ENCODE results near the gene ITGBL1. TPM values are rescaled to one million over a fixed set of nuclear protein-coding genes. Genes with fewer than 3 reads are reported as not detected.
"Not testable (repeated sequence)": the region's sequence is repeated elsewhere in the genome, so short reads cannot be mapped to it uniquely, and the experiment has no call there.

ITGBL1 gene
- total RNA-seq, 2 experiments from 2014 or later = not detected

DNA sequence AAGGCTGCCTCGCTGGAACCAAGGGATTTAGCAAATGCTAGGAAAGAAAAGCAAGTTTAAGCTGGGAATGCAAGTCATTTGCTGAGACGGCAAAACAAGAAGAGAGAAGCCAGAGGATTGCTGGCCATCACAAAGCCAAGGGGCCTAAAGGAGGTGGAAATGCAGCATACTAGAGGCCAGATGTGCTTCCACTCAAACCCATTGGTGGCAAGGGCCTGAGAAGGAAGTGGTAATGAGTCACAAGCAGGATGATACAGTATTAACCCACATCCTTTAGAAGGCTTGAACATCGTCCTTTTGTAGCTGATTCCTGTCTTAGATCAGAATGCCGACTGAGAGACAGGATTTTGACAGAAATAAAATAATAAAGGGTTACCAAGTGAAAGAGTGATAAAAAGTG, 68.2 kb downstream of the ITGBL1 start:
- H3K4me1 Mint-ChIP-seq (ENCODE audit: low read depth) = peaks cover 28% of the 10 kb centered on the region
- H3K36me3 Mint-ChIP-seq = no peaks in the 10 kb centered on the region
- intact Hi-C loops (cut with micrococcal nuclease) = loop anchor here (2.0 kb wide), 1 partner anchor 68 kb away; the partner anchor contains the start of gene ITGBL1
- H3K4me3 Mint-ChIP-seq = no peak overlapping the region
- CTCF ChIA-PET = no interaction called here
- H3K27me3 Mint-ChIP-seq = no peaks in the 10 kb centered on the region
- DNase-seq = peak; percentile 34
- H3K9me3 Mint-ChIP-seq = no peaks in the 10 kb centered on the region
- no peak overlapping the region for H3K27ac Mint-ChIP-seq
- POLR2A ChIA-PET = no interaction called here

DNA sequence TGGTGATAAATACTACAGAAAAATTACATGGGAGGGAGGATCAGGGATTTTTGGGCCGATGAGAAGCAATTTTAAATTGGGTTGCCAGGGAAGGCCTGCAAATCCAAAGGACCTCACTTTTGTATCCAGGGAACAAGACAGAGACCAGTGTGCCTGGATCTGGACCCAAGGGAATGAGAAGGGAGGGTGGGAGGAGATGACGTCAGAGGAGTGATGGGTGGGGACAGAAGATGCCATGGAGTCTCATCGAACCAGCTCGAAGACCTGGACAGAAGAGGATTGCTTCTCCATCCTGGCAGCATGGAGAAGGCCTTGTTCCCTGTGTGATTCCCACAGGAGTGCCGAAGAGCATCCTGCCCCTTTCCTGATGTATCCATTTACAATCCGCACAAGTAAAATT, 68.9 kb downstream of the ITGBL1 start:
- no peak overlapping the region for H3K4me3 Mint-ChIP-seq
- no peaks in the 10 kb centered on the region for H3K27me3 Mint-ChIP-seq
- ChIA-PET POLR2A (no interaction called here), CTCF (no interaction called here)
- H3K9me3 Mint-ChIP-seq = no peaks in the 10 kb centered on the region
- peaks cover 24% of the 10 kb centered on the region for H3K4me1 Mint-ChIP-seq (ENCODE audit: low read depth)
- DNase-seq = no peak
- intact Hi-C loops (cut with micrococcal nuclease) = loop anchor here (2.0 kb wide), 1 partner anchor 69 kb away; the partner anchor contains the start of gene ITGBL1
- no peaks in the 10 kb centered on the region for H3K36me3 Mint-ChIP-seq
- no peak overlapping the region for H3K27ac Mint-ChIP-seq

DNA sequence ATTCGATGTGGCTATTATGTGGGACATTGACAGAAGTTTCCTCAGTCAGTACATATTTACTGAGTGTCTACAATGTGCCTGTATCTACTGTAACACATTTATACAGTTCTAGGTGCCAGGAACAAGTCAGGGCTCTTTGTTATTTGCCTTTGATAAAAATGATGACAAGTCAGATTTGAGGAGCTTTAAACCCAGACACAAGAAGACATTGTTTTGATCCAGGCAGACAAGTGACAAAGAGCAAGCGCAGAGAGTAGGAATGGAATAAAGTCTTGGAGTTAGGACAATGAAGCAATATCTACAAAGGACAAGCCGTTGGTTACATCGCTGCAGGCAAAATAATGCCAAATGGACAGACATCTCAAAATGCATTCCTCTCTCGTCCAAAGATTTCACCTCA, 70.1 kb downstream of the ITGBL1 start:
- peaks cover 2% of the 10 kb centered on the region for H3K27me3 Mint-ChIP-seq
- H3K4me3 Mint-ChIP-seq = no peak overlapping the region
- POLR2A ChIA-PET = no interaction called here
- H3K27ac Mint-ChIP-seq = no peak overlapping the region
- DNase-seq = no peak
- CTCF ChIA-PET = no interaction called here
- H3K36me3 Mint-ChIP-seq = no peaks in the 10 kb centered on the region
- intact Hi-C loops (cut with micrococcal nuclease) = no loop called here
- peaks cover 24% of the 10 kb centered on the region for H3K4me1 Mint-ChIP-seq (ENCODE audit: low read depth)
- H3K9me3 Mint-ChIP-seq = no peaks in the 10 kb centered on the region

DNA sequence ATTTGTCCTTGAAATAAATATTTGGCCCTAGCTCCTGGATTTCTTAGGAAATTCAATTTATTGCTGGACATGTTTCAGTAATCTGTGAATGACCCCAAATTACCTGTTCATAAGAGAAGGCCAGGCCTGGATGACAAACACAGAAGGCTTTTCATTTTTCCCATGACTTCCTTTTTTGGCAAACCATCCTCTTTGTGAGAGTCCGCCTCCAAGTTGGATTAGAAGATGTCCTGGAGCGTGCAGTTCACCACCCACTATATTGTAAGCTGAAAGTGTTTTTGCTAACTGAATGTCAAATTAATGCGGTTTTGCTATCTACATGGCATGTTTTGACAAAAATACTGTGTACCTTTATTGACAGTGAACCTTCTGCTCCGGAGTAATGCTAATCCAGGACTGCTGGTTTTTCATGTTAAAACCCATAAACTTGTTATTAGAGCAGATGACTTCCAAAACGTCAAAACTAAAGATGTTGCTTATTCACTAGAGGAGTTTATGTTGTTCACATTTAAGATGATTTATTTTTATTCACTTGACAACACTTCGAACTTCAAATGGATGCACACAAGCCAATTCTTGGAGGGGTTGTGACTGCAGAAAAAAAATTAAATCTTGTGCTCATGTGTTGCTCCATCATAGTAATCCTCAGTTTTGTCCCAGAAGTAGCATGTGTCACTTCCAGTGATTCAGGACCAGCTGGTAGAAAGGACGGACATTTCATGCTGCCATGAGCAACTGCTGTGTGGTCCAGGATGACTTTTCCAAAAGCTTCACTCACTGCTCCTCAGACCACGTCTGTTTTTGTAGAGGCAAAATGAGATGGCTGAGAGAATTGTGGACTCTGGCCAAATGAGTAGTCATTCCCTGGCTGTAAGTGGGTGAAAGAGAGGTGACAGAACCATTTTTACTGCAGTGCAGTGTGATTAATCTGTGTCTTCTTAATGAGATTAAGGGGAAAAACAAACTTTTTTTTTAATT, 71.0 kb downstream of the ITGBL1 start:
- POLR2A ChIA-PET = no interaction called here
- Mint-ChIP-seq H3K36me3 (no peaks in the 10 kb centered on the region), H3K4me1 (ENCODE audit: low read depth) (peaks cover 24% of the 10 kb centered on the region), H3K27ac (no peak overlapping the region), H3K4me3 (no peak overlapping the region), H3K27me3 (peaks cover 2% of the 10 kb centered on the region), H3K9me3 (no peaks in the 10 kb centered on the region)
- intact Hi-C loops (cut with micrococcal nuclease) = no loop called here
- CTCF ChIA-PET = interaction anchor here (0.8 kb wide), 1 partner anchor 993 kb away, joined by 4 read pairs; no protein-coding TSS in a partner anchor
- no peak for DNase-seq

DNA sequence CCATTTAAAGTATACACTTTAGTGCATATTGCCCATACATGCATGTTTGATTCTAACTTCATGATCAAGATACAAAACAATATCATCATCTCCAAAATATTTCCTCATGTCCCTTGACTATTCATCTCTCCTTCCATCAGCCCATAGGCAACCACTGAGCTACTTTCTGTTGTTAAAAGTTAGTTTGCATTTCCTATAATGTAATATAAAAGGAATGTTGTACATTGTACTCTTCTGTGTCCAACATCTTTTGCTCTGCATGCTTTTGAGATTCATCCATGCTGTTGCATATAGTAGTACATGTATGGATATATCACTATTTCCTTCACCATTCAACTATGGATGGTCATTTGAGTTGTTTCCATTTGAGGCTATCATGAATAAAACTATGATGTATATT, 74.7 kb downstream of the ITGBL1 start:
- no peak for DNase-seq
- Mint-ChIP-seq H3K9me3 (no peaks in the 10 kb centered on the region), H3K36me3 (no peaks in the 10 kb centered on the region), H3K27me3 (peaks cover 6% of the 10 kb centered on the region), H3K4me1 (ENCODE audit: low read depth) (peaks cover 4% of the 10 kb centered on the region), H3K4me3 (no peak overlapping the region), H3K27ac (no peak overlapping the region)
- POLR2A ChIA-PET = no interaction called here
- intact Hi-C loops (cut with micrococcal nuclease) = no loop called here
- CTCF ChIA-PET = no interaction called here

DNA sequence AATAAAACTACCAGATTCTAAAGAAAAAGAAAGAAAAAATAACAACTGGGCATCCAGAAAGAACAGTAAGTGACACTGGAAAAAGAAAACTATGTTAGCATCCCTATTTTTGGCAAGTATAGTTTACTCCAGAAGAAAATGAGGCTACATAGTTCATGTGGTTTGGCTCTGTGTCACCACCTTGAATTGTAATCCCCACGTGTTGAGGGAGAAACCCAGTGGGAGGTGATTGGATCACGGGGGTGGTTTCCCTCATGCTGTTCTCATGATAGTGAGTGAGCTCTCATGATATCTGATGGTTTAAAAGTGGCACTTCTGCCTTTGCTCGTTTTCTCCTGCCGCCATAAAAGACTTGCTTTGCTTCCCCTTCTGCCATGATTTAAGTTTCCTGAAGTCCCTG, 76.9 kb downstream of the ITGBL1 start:
- ChIA-PET CTCF (no interaction called here), POLR2A (no interaction called here)
- no peak overlapping the region for H3K27ac Mint-ChIP-seq
- peak; percentile 48 for DNase-seq
- H3K4me3 Mint-ChIP-seq = no peak overlapping the region
- no peaks in the 10 kb centered on the region for H3K36me3 Mint-ChIP-seq
- intact Hi-C loops (cut with micrococcal nuclease) = no loop called here
- H3K4me1 Mint-ChIP-seq (ENCODE audit: low read depth) = peaks cover 4% of the 10 kb centered on the region
- peaks cover 7% of the 10 kb centered on the region for H3K27me3 Mint-ChIP-seq
- no peaks in the 10 kb centered on the region for H3K9me3 Mint-ChIP-seq

DNA sequence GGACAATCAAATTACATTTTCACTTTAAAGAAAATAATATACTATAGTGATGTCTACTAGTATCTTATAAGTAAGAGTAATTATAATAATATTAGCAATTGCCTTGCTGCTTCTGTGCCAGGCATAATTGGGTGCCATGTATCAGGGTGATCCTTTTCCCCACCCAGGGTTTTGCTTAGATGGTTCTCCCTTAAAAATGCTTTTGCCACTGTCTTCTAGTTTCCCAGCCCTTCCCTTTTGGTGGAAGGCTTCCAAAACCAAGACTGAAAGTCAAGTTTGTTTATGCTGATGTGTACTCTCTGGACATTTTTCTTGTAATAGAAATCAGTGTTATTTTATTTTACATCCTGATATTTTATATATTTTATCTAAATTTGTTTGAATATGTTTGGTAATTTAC, 77.8 kb downstream of the ITGBL1 start:
- ChIA-PET CTCF (no interaction called here), POLR2A (no interaction called here)
- no peak for DNase-seq
- Mint-ChIP-seq H3K9me3 (no peaks in the 10 kb centered on the region), H3K27ac (no peak overlapping the region), H3K27me3 (peaks cover 7% of the 10 kb centered on the region), H3K36me3 (no peaks in the 10 kb centered on the region), H3K4me3 (no peak overlapping the region), H3K4me1 (ENCODE audit: low read depth) (peaks cover 4% of the 10 kb centered on the region)
- intact Hi-C loops (cut with micrococcal nuclease) = no loop called here

DNA sequence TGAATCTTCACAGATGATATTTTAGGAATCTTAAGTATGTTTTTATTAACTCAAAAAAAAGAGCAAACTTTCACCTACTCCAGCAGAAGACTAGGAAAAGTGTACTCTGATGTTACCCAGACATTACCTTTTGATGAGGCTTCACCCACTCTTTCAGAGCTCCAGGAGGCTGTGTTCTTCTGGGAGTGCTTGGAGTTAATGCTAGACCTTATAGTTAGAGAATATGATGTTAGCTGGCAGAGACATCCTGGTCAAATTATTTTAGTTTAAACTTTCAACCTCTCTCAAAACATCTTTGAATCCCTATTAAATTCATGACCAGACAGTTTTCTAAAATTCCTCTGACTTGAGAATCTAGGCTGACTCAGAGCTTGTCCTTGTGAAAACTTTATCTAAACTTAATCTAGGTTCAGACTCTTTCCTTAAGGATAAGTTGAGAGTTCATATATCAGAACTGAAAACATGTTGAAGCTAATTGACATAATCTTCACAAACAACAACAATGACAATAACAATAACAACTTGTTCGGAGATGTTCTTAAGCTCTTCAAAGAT, 82.8 kb downstream of the ITGBL1 start:
- H3K4me1 Mint-ChIP-seq (ENCODE audit: low read depth) = no peaks in the 10 kb centered on the region
- no peak overlapping the region for H3K27ac Mint-ChIP-seq
- no peak overlapping the region for H3K4me3 Mint-ChIP-seq
- CTCF ChIA-PET = no interaction called here
- H3K27me3 Mint-ChIP-seq = peaks cover 4% of the 10 kb centered on the region
- DNase-seq = no peak
- POLR2A ChIA-PET = no interaction called here
- H3K36me3 Mint-ChIP-seq = no peaks in the 10 kb centered on the region
- H3K9me3 Mint-ChIP-seq = no peaks in the 10 kb centered on the region
- intact Hi-C loops (cut with micrococcal nuclease) = no loop called here

DNA sequence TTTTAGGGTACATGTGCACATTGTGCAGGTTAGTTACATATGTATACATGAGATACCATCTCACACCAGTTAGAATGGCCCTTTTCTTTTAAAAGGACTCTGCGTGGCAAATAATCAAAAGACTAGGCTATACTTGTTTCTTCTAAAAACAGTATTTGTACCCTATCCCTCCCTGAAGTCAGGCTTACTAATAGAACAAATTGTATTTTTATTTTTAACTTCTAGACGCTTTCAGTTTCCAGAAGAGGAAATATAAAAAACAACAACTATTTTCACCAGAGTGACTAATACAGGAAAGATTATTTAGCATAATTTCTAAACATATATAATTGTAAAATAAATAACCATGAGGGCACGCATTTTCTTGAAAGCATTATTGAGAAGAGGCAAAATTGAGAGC, 83.6 kb downstream of the ITGBL1 start:
- H3K4me3 Mint-ChIP-seq = no peak overlapping the region
- POLR2A ChIA-PET = no interaction called here
- no peak overlapping the region for H3K27ac Mint-ChIP-seq
- H3K27me3 Mint-ChIP-seq = peaks cover 4% of the 10 kb centered on the region
- CTCF ChIA-PET = no interaction called here
- H3K4me1 Mint-ChIP-seq (ENCODE audit: low read depth) = no peaks in the 10 kb centered on the region
- H3K36me3 Mint-ChIP-seq = no peaks in the 10 kb centered on the region
- DNase-seq = no peak
- intact Hi-C loops (cut with micrococcal nuclease) = no loop called here
- H3K9me3 Mint-ChIP-seq = no peaks in the 10 kb centered on the region

DNA sequence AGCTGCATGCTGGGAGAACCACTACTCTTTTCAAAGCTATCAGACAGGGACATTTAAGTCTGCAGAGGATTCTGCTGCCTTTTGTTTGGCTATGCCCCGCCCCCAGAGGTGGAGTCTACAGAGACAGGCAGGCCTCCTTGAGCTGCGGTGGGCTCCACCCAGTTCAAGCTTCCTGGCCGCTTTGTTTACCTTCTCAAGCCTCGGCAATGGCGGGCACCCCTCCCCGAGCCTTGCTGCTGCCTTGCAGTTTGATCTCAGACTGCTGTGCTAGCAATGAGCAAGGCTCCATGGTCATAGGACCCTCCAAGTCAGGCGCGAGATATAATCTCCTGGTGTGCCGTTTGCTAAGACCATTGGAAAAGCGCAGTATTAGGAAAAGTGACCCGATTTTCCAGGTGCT, 92.1 kb downstream of the ITGBL1 start:
- H3K36me3 Mint-ChIP-seq; DNase-seq; H3K4me3 Mint-ChIP-seq; intact Hi-C loops (cut with micrococcal nuclease); H3K4me1 Mint-ChIP-seq (ENCODE audit: low read depth); H3K27me3 Mint-ChIP-seq; H3K9me3 Mint-ChIP-seq; CTCF ChIA-PET; H3K27ac Mint-ChIP-seq; POLR2A ChIA-PET: not testable (repeated sequence)

DNA sequence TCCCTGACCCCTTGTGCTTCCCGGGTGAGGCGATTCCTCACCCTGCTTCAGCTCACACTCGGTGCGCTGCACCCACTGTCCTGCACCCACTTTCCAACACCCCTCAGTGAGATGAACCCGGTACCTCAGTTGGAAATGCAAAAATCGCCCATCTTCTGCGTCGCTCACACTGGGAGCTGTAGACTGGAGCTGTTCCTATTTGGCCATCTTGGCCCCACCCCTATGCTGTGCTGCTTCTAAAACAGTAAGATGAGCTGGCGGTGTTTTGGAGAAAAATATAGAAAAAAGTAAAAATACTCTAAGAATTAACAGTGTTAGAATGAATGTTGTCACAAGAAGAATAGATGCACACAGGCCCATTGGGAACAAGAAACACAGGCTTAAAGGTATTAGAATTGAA, 92.5 kb downstream of the ITGBL1 start:
- CTCF ChIA-PET = no interaction called here

DNA sequence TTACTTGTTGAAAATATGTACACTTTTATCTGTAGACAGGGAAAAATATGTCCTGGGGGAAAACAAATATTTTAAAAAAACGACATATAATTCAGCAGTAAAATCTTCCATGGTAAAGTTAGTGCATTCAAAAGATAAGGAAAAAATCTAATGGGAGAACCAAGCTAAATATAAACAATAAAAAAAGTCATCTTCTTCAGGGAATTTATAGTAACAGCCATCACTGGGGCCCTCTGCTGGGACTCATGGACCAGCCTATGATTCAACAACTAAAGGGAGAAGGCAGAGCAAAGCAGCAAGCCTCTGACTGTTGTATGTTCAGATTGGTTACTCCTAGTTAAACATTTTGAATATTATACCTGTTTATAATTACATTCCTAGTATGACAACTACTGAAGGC, 93.0 kb downstream of the ITGBL1 start:
- intact Hi-C loops (cut with micrococcal nuclease) = no loop called here
- no peak overlapping the region for H3K4me3 Mint-ChIP-seq
- no peaks in the 10 kb centered on the region for H3K9me3 Mint-ChIP-seq
- no peaks in the 10 kb centered on the region for H3K4me1 Mint-ChIP-seq (ENCODE audit: low read depth)
- peaks cover 8% of the 10 kb centered on the region for H3K27me3 Mint-ChIP-seq
- POLR2A ChIA-PET = no interaction called here
- H3K36me3 Mint-ChIP-seq = no peaks in the 10 kb centered on the region
- no peak for DNase-seq
- H3K27ac Mint-ChIP-seq = no peak overlapping the region
- CTCF ChIA-PET = no interaction called here

More for the DNA sequence above, 92.5 kb downstream of the ITGBL1 start:
- Mint-ChIP-seq H3K27me3 (peaks cover 6% of the 10 kb centered on the region), H3K36me3 (no peaks in the 10 kb centered on the region), H3K9me3 (no peaks in the 10 kb centered on the region), H3K27ac (no peak overlapping the region), H3K4me3 (no peak overlapping the region), H3K4me1 (ENCODE audit: low read depth) (no peaks in the 10 kb centered on the region)
- no peak for DNase-seq
- POLR2A ChIA-PET = no interaction called here
- intact Hi-C loops (cut with micrococcal nuclease) = no loop called here

DNA sequence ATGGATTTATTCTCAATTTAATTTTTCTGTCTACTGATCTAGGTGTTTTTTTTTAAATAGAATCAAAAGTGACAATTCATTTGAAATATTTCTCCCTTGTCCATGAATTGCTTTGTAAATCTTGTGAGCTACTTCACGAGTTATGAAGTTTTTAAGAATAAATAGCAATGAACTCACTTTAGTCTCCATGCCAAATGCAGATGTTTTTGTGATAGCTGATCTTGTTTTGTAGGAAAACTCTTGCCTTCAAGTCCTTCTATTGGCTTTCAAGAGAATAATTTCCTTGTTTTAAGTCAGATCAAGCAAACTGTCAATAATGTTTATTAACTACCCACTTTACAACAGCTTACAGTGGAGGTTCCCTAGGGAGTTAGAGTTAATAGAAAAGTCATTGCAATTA, 99.8 kb downstream of the ITGBL1 start:
- H3K4me3 Mint-ChIP-seq = no peak overlapping the region
- CTCF ChIA-PET = no interaction called here
- no peaks in the 10 kb centered on the region for H3K9me3 Mint-ChIP-seq
- no peak overlapping the region for H3K27ac Mint-ChIP-seq
- no peak for DNase-seq
- intact Hi-C loops (cut with micrococcal nuclease) = no loop called here
- H3K36me3 Mint-ChIP-seq = no peaks in the 10 kb centered on the region
- H3K4me1 Mint-ChIP-seq (ENCODE audit: low read depth) = no peaks in the 10 kb centered on the region
- POLR2A ChIA-PET = no interaction called here
- peaks cover 1% of the 10 kb centered on the region for H3K27me3 Mint-ChIP-seq

Data from activated CD4-positive, alpha-beta memory T cell treated with anti-CD3 and anti-CD28 coated beads for 36 hours (primary cell).